Prostate gland (tissue), 2 donors: ENCODE measurements around the gene PIGH. TPM values are rescaled to one million over a fixed set of nuclear protein-coding genes. Genes with fewer than 3 reads are reported as not detected.

Source experiments
- DNase-seq: peaks from one replicate; pipeline ENCODE4 v3.0.0-alpha.2; 2019; ENCODE audit warnings: low spot score
- H3K27ac ChIP-seq, 2 donors: fragments of 200-600 bp; sonication (generic); 2 replicates each; pipeline ENCODE4 v1.5.1; 2017 to 2019
- H3K27me3 ChIP-seq: fragments of 200-600 bp; sonication (generic); replicated peaks from 2 replicates; pipeline ENCODE4 v1.5.1; 2019; ENCODE audit not compliant: insufficient read depth
- H3K36me3 ChIP-seq, 2 donors: fragments of 200-600 bp; sonication (generic); 1 replicate in 1 of 2; 2 replicates in 1 of 2; pipeline versions ENCODE4 v1.5.1 to v1.8.1; 2017 to 2019
- H3K4me1 ChIP-seq: fragments of 200-600 bp; sonication (generic); replicated peaks from 2 replicates; pipeline ENCODE4 v1.5.1; 2019
- H3K4me3 ChIP-seq, 2 donors: fragments of 200-600 bp; sonication (generic); 2 replicates each; pipeline ENCODE4 v1.5.1; 2017 to 2019
- H3K9me3 ChIP-seq: fragments of 200-600 bp; sonication (generic); 2 replicates; pipeline ENCODE4 v1.5.1; 2017
- CTCF ChIP-seq, 4 experiments: fragments of 200-600 bp in 2 of 4; fragments of 450-650 bp in 2 of 4; sonication (generic) in 2 of 4; IDR thresholded peaks; 1 replicate in 3 of 4; 2 replicates in 1 of 4; pipeline ENCODE4 v1.5.1; 2016 to 2019; ENCODE audit warnings: antibody characterized with exemption in 4 of 4, mild to moderate bottlenecking in 2 of 4, moderate library complexity in 2 of 4
- POLR2A ChIP-seq: fragments of 450-650 bp; IDR thresholded peaks from one replicate; pipeline ENCODE4 v1.6.1; 2016; ENCODE audit warnings: antibody characterized with exemption, mild to moderate bottlenecking
- POLR2AphosphoS5 ChIP-seq: sonication (generic); formaldehyde crosslinking; IDR thresholded peaks from one replicate; pipeline ENCODE4 v1.6.1; 2017; ENCODE audit warnings: antibody characterized with exemption
- WGBS: methylation state at CpG from one replicate; pipeline ENCODE4 v1.1.5; 2018; 5-methylcytosine and 5-hydroxymethylcytosine counted together
- intact Hi-C: fragments of 100-400 bp; cut with DNase I; formaldehyde crosslinking; loops from one replicate; pipeline ENCODE4 v1.14.2; 2022
- total RNA-seq, 2 donors: library from RNA; depleted of rRNA; stranded (reverse); fragments of >200 nt; gene quantifications; one replicate each; pipeline ENCODE4 v1.1.0, GENCODE V29; 2016

PIGH gene, protein sequence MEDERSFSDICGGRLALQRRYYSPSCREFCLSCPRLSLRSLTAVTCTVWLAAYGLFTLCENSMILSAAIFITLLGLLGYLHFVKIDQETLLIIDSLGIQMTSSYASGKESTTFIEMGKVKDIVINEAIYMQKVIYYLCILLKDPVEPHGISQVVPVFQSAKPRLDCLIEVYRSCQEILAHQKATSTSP
- 100 to 1,000 TPM in 1 of 2 donors, 10 to 100 TPM in 1; 41.5 to 128 TPM for total RNA-seq

DNA sequence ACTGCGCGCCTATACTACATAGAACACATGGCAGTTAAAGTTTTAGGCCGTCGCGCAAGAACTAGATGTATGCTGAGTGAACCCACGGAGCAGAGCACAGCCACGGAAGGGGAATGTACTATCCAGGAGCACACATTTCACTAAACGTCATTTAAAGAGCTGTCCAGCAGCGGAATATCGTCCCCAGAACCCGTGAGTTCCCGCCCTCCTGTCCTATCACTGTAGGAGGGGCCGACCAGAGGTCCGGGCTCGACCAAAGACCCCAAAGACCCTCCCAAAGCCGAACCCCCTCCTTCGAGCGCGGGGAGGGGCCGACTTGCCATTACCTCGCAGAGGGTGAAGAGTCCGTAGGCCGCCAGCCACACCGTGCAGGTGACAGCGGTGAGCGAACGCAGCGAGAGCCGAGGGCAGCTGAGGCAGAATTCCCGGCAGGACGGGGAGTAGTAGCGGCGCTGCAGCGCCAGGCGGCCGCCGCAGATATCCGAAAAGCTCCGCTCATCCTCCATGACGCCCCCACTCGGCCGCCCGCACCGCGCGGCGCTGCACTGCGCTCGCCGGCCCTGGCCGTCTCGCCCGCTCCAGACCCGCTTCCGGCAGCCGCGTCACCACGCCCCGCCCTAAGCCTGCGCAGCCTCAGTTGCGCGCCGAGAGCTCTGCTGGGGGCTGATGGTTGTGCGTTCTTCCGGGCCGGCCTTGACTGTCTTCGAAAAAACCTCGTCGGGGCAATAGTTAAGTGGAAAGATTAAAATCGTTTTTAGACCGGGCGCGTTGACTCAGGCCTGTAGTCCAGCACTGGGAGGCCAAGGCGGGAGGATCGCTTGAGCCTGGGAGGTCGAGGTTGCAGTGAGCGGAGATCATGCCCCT lies at the start of gene PIGH:
Gene PIGH (minus strand): TSS at position 571 of the 864 bp plus-strand sequence. CDS start 65 bp downstream, at position 506.
- peak; percentile 82 for DNase-seq
- Histone ChIP-seq H3K4me1 (no peaks in the 10 kb centered on the region), H3K9me3 (no peaks in the 10 kb centered on the region), H3K4me3 (peak within 1 kb of the TSS; percentile 81 to 93), H3K27ac (peak within 1 kb of the TSS; percentile 86 to 93), H3K27me3 (no peaks in the 10 kb centered on the region), H3K36me3 (no peaks in the 10 kb centered on the region)
- 4% methylated on average over 62 of the region's 77 CpGs for WGBS
- peak; percentile 82 for TF ChIP-seq POLR2AphosphoS5
- TF ChIP-seq CTCF (IDR thresholded peaks at IDR 0.05): peak; percentile 16 to 71 (median 50)
- TF ChIP-seq POLR2A: peak; percentile 90
- intact Hi-C loops: no loop called here

- Histone ChIP-seq H3K4me1 (no peaks in the 10 kb centered on the region), H3K36me3 (peaks cover 0 to 10% of the 10 kb centered on the region in 2 donors), H3K27ac (no peak overlapping the region), H3K9me3 (no peaks in the 10 kb centered on the region), H3K27me3 (no peaks in the 10 kb centered on the region), H3K4me3 (no peak overlapping the region)
- intact Hi-C loops: no loop called here
- no peak for TF ChIP-seq POLR2AphosphoS5
- no peak for TF ChIP-seq CTCF (IDR thresholded peaks at IDR 0.05)
- TF ChIP-seq POLR2A: no peak
- 73% methylated on average over 3 of the region's 3 CpGs for WGBS
- no peak for DNase-seq
Measured at GRCh38 chr14:67646131-67646530, 46.1 kb upstream of the PIGH start.

DNA sequence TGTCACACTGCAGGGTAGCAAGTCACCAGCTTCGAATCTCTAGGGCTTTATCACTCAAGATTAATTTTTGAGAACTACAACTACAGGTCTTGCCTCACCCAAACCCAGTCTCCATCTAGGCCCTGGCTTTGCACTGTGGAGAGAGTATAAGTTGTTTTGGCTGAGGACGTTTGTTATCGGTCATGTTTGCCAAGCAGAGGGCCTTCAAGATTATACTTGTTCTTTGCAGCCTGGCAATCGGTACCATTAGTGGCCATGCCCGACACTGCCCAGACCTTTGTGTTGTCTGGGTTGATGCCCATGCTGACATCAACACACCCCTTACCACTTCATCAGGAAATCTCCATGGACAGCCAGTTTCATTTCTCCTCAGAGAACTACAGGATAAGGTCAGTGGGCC lies 45.3 kb upstream of the PIGH start:
- Histone ChIP-seq H3K27ac (no peak overlapping the region), H3K36me3 (peaks cover 0 to 10% of the 10 kb centered on the region in 2 donors), H3K4me1 (no peaks in the 10 kb centered on the region), H3K27me3 (no peaks in the 10 kb centered on the region), H3K4me3 (no peak overlapping the region), H3K9me3 (no peaks in the 10 kb centered on the region)
- DNase-seq: no peak
- WGBS: 66% methylated on average over 5 of the region's 5 CpGs
- intact Hi-C loops: no loop called here
- TF ChIP-seq POLR2AphosphoS5: no peak
- no peak for TF ChIP-seq POLR2A
- no peak for TF ChIP-seq CTCF (IDR thresholded peaks at IDR 0.05)

DNA sequence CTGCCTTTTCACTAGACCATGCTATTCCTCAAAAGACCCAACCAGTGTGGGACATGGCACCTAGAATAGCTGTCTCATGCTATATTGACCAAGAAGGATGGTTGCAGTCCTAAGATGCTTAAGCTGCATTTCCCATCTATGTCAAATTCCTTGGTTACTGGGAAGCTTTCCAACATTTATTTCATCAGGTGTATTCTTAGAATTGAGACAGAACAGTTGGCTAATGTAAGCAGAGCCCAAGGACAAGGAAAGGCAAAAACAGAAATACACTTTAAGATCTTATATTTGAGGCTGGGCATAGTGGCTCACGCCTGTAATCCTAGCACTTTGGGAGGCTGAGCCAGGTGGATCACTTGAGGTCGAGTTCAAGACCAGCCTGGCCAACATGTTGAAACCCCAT lies 44.4 kb upstream of the PIGH start:
- Histone ChIP-seq H3K4me3 (no peak overlapping the region), H3K4me1 (no peaks in the 10 kb centered on the region), H3K36me3 (peaks cover 0 to 8% of the 10 kb centered on the region in 2 donors), H3K27ac (no peak overlapping the region), H3K27me3 (no peaks in the 10 kb centered on the region), H3K9me3 (no peaks in the 10 kb centered on the region)
- WGBS: 88% methylated on average over 2 of the region's 2 CpGs
- intact Hi-C loops: no loop called here
- no peak for DNase-seq
- TF ChIP-seq POLR2A (no peak), CTCF (IDR thresholded peaks at IDR 0.05) (no peak), POLR2AphosphoS5 (no peak)
